Activated CD8-positive, alpha-beta memory T cell treated with anti-CD3 and anti-CD28 coated beads, Interleukin-2, amount 50 U/mL, for 4 hours (primary cell): ENCODE data around the gene FCER2.
"Not testable (repeated sequence)": the region's sequence is repeated elsewhere in the genome, so short reads cannot be mapped to it uniquely, and the experiment has no call there.

Source experiments
- DNase-seq: peaks from one replicate; pipeline ENCODE4 v3.0.0-alpha.2; 2020

Gene FCER2, protein sequence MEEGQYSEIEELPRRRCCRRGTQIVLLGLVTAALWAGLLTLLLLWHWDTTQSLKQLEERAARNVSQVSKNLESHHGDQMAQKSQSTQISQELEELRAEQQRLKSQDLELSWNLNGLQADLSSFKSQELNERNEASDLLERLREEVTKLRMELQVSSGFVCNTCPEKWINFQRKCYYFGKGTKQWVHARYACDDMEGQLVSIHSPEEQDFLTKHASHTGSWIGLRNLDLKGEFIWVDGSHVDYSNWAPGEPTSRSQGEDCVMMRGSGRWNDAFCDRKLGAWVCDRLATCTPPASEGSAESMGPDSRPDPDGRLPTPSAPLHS

DNA sequence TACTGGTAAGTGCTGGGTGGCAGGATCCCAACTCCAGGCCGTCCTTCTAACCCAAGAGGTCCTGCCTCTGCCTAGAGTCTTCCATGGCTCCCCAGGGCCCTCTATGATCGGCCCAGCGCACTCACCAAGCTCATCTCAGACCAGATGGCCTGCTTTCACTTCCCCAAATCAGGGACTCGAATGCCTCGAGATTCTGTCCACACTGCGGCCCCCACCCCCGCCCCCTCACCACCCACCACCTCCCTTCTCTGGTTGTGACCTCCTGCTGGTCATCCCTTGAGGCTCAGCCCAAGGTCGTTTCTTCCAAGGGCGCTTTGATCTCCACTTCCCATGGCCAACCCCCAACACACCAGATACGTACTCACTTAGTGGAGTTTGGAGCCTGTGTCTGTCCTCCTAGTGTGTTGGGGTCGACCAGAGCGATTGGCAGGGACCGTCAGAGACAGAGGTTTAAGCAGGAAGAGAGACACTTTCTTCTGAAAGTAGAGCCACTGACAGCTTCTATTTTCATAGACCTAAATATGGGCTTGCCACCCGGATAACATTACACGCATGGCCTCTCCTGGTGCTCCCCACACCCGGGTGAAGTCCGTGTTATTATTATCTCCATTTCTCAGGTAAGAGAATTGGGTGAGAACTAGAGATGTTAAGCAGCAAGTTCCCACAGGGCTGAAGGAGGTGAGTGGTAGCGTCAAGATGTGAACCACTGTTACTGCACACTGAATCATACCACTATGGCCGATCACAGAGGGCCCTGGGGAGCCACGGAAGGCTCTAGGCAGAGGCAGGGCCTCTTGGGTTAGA lies at the start of gene FCER2:
TSS of gene FCER2 (minus strand) at position 478 of the 804 bp plus-strand sequence. CDS start 2,371 bp downstream, outside the sequence.
- DNase-seq, result no peak

- peak; percentile 26 for DNase-seq
These were observed 49.3 kb upstream of the FCER2 start for GRCh38 chr19:7751157-7751783.

DNA sequence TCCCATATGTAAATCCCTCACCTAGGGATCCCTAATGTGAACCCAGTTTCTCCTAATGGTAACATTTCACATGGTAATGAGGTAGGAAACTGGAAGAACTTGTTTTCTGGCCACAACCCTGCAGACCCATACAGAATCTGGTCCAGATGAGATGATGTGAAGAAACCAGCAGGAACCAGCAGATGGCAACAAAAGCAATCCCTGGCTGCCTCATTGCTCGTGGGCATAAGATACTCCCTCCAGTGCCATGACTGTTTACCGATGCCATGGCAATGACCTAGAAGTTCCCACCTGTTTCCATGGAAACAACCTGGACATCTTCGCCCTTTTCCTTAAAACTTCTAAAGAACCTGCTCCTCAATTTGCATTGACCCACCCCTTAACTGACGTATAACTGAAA lies 46.8 kb upstream of the FCER2 start:
- DNase-seq, result no peak

- DNase-seq, result no peak
These were observed 46.2 kb upstream of the FCER2 start for GRCh38 chr19:7748171-7748570.

DNA sequence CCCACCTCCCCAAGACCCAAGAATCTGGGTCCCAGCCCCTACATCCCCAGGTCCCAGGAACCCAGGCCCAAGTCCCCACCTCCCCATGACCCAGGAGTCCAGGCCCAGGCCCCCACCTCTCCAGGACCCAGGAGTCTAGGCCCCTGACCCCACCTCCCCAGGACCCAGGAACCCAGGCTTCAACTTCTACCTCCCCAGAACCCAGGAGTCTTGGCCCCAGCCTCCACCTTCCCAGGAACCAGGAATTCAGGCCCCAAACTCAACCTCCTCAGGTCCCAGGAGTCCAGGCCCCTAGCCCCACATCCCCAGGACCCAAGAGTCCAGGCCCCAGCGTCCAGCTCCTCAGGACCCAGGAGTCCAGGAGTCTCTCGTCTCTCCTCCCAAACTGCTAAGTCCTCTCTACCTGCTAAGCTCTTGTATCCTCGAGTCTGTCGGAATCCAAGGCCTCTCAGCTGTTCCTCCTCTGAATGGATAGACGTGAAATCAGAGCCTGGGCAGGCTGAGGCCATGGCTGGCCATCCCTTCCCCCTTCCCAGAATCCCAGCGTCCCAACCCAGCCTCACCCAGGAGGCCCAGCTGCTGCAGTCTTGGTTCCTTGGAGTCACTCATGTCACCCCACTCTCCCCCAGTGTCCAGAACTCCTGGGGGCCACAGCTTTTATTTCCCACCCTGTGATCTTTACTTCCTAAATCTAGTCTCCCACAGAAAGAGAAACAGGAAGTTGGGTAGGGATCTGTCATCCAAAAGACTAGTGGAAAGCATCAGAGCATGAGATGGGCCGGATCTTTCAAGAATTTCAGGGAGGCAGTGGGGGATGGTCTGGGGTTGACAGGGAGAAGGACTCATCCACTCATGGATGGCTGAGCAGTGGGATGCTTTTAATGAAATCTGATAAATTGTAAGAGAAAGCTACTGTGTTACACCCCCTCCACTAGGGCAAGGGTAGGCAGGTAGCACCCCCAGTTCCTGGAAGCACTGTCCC lies 45.3 kb upstream of the FCER2 start, which contains the start of gene CD209:
TSS of gene CD209 (minus strand) at position 632 of the 982 bp plus-strand sequence. CDS start at position 609, 23 bp downstream.
- DNase-seq, result no peak

DNA sequence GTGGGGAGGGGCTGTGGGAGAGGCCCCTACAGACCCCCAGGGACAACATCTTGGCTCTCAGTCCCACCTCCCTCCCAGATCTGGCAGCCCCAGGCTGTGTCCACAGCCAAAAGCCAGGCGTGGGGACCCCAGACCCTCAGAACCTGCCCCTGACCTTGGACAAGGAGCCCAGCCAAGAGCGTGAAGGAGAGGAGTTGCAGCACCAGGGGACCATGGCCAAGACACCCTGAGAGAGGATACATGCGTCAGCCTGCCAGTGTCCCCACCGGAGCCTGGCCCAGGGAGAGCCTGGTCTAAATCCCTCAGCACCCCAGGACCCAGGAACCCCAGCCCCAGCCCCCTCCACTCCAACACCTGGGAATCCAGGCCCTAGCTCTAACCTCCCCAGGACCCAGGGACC lies 44.4 kb upstream of the FCER2 start:
- not testable (repeated sequence) for DNase-seq

DNA sequence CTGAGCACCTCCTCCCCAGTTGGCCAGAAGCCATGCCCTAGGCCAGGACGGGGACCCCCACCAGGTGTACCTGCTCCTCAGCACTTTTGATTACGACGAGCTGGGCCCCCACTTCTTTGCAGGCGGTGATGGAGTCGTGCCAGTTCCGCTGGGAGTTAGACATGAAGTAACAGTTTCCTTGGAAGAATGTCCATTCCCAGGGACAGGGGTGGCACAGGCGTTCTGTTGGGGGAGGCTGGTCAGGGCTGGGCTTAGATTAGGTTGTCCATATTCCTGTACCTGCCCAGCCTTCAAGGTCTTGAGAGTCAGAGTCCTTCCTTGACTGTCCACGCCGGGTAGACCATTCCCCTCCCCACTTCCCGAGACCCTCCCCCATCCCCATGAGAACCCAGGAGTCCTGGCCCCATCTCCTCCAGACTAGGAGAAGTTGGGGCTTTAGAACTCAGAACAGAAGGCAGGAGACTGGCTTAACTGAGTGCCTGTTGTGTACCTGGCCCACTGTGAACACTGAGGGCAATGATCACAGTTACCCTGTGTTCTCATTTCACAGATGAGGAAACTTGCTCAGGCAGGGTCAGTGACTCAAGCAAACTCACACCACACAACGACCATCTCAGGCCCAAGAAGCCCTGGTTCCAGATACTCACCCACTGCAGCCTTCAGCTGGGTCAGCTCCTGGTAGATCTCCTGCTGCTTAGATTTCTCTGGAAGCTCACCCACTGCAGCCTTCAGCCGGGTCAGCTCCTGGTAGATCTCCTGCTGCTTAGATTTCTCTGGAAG lies 43.1 kb upstream of the FCER2 start:
- DNase-seq, result no peak

DNA sequence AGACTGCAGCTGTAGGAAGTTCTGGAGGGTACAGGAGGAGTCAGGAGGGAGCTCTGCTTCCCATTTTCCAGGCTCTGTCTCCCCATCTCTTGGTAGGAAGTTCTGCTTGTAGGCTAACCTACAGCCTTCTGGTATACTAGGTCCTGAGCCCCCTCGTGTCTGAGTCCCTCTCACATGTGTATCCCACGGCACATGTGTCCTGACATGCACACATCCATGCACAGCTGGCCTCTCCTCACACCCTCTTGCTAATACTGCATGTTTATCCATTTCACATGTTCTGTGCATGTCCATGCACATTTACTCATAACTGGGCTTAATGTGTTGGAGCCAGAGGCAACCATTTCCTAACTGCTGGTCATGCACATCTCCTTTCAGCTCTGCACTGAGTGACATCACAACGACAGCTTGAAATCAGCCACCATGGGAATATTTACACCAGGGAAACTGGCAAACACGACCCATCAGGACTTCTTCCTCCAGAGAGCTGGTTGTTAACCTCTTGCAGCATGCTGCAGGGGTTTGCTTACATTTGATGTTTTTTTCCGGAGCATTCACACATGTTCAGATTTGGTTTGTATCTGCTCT lies 42.4 kb upstream of the FCER2 start:
- DNase-seq, result no peak

DNA sequence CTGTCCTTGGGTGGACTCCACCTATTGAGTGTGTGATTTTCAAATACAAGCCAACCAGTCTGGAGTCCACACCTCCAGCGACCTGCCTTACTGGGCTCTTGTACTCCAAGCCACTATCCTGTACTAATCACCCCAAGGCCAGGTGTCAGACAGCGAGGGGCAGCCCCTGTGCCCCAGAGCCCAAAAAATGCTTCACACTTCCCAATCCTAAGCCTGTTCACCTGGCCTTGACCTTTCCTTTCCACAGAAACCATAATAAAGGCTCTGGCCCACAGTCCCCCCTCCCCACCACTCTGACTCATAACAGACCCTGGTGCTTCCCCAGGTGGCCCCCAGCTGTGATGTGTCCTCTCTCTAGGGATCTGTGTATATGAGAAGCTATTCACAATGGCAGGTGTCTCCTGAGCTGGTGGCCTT lies 41.5 kb upstream of the FCER2 start:
- peak; percentile 34 for DNase-seq

GRCh38 chr19:7742991-7743390 lies 41.1 kb upstream of the FCER2 start:
- no peak for DNase-seq

DNA sequence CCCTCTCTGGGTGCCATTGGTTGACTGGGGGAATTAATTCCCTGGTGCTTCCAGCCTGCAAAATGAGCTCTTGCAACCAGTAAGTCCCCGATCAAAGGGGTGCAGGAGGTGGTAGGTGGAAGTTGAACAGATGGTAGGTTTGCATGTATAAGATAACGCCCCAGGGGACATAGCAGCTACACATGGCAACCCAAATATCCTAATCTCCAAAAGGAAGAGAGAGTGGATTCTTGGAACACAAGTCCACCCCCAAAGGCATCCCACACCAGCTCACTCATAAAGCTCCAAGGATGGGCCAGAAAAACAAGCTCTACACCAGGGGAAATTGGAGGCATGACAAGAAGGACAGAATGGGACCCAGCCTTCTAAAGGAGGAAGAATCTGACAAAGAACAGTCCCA lies 40.6 kb upstream of the FCER2 start:
- no peak for DNase-seq

- DNase-seq, result no peak
These were observed 38.7 kb upstream of the FCER2 start for GRCh38 chr19:7740682-7741054.

DNA sequence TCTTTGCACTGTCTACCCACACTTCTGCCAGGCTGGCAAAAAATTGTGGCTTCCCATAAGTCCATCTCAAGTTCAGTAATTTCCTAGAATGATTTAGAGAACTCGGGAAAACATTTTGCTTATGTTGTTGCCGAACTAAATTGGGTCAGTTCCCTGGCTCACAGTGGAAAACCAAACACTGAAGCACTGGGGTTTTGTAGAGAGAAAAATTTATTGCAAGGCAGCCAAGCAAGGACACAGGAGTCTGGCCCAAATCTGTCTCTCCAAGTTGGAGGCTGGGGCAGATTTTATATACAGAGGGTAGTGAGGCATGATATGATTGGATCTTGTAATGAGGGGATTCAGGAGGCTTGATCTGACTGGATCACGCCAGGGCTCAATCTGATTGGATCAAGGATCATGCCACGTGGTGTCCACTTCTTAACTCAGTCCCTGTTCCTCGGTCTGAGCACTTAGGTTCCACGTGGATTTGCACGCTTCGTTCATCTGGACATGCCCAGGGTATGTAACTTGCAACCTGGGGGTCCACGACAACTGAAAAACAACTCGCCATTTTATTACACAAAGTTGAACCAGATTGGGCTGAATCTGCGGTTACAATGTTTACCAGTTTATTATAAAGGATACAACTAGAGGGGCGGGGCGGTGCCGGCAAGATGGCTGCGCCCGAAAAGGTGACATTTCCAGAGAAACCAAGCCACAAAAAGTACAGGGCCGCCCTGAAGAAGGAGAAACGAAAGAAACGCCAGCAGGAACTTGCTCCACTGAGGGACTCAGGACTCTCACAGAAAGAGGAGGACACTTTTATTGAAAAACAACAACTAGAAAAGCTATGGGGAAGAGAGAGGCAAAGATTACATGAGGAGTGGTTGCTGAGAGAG lies 38.1 kb upstream of the FCER2 start:
- DNase-seq, result no peak

GRCh38 chr19:7739211-7739755 lies 37.4 kb upstream of the FCER2 start:
- no peak for DNase-seq

- no peak for DNase-seq
These were observed 36.1 kb upstream of the FCER2 start for GRCh38 chr19:7738023-7738422.

GRCh38 chr19:7737215-7737614 lies 35.3 kb upstream of the FCER2 start:
- DNase-seq, result no peak

GRCh38 chr19:7736148-7736547 lies 34.2 kb upstream of the FCER2 start:
- no peak for DNase-seq

- no peak for DNase-seq
These were observed 32.6 kb upstream of the FCER2 start for GRCh38 chr19:7734220-7735203.

- no peak for DNase-seq
These were observed 31.4 kb upstream of the FCER2 start for GRCh38 chr19:7733376-7733775.
